Dendritic cell treated with granulocyte-macrophage colony-stimulating factor and Interleukin-4, amounts not matched to agents 40 ng/mL and 50 ng/mL, for 4 days (primary cell): Measurements from ENCODE around the gene DGKE.

Experiments
- H3K27ac Mint-ChIP-seq: one replicate; pipeline ENCODE4 v1.8.0; 2022; ENCODE audit warnings: mild to moderate bottlenecking, mixed read lengths
- H3K27me3 Mint-ChIP-seq: one replicate; pipeline ENCODE4 v1.8.0; 2022; ENCODE audit warnings: mild to moderate bottlenecking, mixed read lengths
- H3K36me3 Mint-ChIP-seq: one replicate; pipeline ENCODE4 v1.8.0; 2022; ENCODE audit warnings: low read depth, mixed read lengths
- H3K4me1 Mint-ChIP-seq: one replicate; pipeline ENCODE4 v1.8.0; 2022; ENCODE audit warnings: low read depth, mixed read lengths
- H3K4me3 Mint-ChIP-seq: one replicate; pipeline ENCODE4 v1.8.0; 2022; ENCODE audit warnings: mild to moderate bottlenecking, moderate library complexity, mixed read lengths
- H3K9me3 Mint-ChIP-seq: one replicate; pipeline ENCODE4 v1.8.0; 2022; ENCODE audit warnings: mixed read lengths
- intact Hi-C: fragments of 100-400 bp; cut with micrococcal nuclease; formaldehyde crosslinking; loops from one replicate; pipeline ENCODE4 v1.15.0; 2022

DGKE gene

DNA sequence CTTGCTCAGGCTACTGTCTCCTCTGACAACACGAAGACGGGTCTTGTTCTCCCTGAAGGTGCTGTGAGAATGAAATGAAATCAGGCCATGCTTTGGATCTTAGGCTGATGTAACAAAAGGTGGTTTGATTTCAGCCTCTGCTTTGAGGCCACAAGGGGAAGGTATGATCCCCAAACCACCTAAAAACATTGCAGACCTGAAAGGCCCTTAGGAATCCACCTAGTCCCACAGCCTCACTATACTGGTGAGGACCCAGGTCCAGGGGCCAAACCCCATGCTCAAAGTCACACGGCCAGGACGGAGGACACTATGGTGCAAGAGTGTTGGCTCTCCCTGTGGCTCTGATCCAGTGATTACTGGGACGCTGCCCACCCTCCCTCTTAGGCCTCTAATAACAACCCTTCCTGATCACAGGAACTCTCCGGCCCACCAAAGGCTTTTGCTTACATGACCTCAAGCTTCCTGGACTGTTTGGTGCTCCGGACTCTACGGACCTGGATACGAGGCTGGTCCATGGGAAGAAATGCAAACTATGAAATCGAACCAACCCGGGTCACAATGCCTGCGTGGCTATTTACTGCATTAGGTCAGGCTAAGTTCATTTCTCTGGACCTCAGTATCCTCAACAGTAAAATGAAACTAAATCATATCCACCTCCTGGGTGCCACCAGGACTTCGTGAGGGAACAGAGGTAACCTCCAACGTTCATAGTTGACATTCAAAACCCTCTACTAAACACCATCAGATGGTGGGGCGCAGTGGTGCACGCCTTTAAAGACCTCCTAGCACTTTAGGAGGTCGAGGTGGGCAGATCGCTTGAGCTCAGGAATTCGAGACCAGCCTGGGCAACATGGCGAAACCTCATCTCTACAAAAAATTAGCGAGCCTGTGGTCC lies 78.4 kb downstream of the DGKE start:
- Mint-ChIP-seq H3K4me3 (peak overlapping the region; percentile 95), H3K27ac (peak overlapping the region; percentile 91), H3K9me3 (peaks cover 1% of the 10 kb centered on the region), H3K4me1 (peaks cover 67% of the 10 kb centered on the region), H3K27me3 (no peaks in the 10 kb centered on the region), H3K36me3 (peaks cover 38% of the 10 kb centered on the region)
- intact Hi-C loops = loop anchor here (5.0 kb wide), 1 partner anchor 80 kb away; the partner anchor contains the start of genes C17orf67 and DGKE

GRCh38 chr17:56913000-56913311 lies 79.0 kb downstream of the DGKE start:
- peaks cover 37% of the 10 kb centered on the region for H3K36me3 Mint-ChIP-seq
- intact Hi-C loops = loop anchor here (5.0 kb wide), 1 partner anchor 81 kb away; the partner anchor contains the start of genes C17orf67 and DGKE
- peak overlapping the region; percentile 91 for H3K27ac Mint-ChIP-seq
- peaks cover 7% of the 10 kb centered on the region for H3K9me3 Mint-ChIP-seq
- H3K4me3 Mint-ChIP-seq = peak overlapping the region; percentile 95
- H3K27me3 Mint-ChIP-seq = no peaks in the 10 kb centered on the region
- peaks cover 61% of the 10 kb centered on the region for H3K4me1 Mint-ChIP-seq

DNA sequence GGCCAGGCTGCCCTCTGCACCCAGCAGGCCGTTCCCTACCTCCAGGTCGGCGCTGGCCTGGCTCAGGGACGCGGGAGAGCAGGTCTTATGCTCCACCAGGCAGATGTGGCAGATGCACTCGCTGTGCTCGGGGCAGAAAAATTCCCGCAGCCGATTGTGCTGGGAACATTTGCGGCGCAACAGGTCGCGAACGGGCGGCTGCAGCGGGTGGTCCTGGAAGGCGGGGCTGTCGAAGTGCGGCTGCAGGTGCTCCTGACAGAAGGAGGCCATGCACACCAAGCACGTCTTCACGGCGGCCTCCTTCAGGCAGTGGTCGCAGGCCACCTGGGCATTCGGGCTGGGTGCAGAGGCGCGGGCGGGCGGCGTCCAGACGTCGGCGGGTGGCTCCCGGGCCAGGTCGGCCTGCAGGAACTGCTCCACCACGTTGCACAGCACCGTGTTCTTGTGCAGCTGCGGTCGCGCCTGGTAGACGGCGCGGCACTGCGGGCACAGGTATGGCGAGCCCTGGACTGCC lies 79.5 kb downstream of the DGKE start:
- Mint-ChIP-seq H3K4me3 (peak overlapping the region; percentile 95), H3K27me3 (no peaks in the 10 kb centered on the region), H3K36me3 (peaks cover 37% of the 10 kb centered on the region), H3K9me3 (peaks cover 10% of the 10 kb centered on the region), H3K4me1 (peaks cover 57% of the 10 kb centered on the region), H3K27ac (peak overlapping the region; percentile 91)
- intact Hi-C loops = loop anchor here (5.0 kb wide), 1 partner anchor 81 kb away; the partner anchor contains the start of genes C17orf67 and DGKE

- intact Hi-C loops = loop anchor here (5.0 kb wide), 1 partner anchor 82 kb away; the partner anchor contains the start of genes C17orf67 and DGKE
- Mint-ChIP-seq H3K36me3 (peaks cover 32% of the 10 kb centered on the region), H3K27ac (peak within 1 kb of the TSS; percentile 91), H3K4me3 (peak within 1 kb of the TSS; percentile 95), H3K4me1 (peaks cover 56% of the 10 kb centered on the region), H3K27me3 (no peaks in the 10 kb centered on the region), H3K9me3 (peaks cover 10% of the 10 kb centered on the region)
Observed at GRCh38 chr17:56913867-56914580, 80.1 kb downstream of the DGKE start, which contains the start of gene TRIM25. TSS of gene TRIM25 (minus strand) at chr17:56914049. CDS start at chr17:56913988, 61 bp downstream.

GRCh38 chr17:56914581-56915273 lies 80.8 kb downstream of the DGKE start:
- peak overlapping the region; percentile 95 for H3K4me3 Mint-ChIP-seq
- peak overlapping the region; percentile 91 for H3K27ac Mint-ChIP-seq
- no peaks in the 10 kb centered on the region for H3K27me3 Mint-ChIP-seq
- intact Hi-C loops = loop anchor here (5.0 kb wide), 1 partner anchor 82 kb away; the partner anchor contains the start of genes C17orf67 and DGKE
- peaks cover 57% of the 10 kb centered on the region for H3K4me1 Mint-ChIP-seq
- peaks cover 31% of the 10 kb centered on the region for H3K36me3 Mint-ChIP-seq
- H3K9me3 Mint-ChIP-seq = peaks cover 10% of the 10 kb centered on the region

DNA sequence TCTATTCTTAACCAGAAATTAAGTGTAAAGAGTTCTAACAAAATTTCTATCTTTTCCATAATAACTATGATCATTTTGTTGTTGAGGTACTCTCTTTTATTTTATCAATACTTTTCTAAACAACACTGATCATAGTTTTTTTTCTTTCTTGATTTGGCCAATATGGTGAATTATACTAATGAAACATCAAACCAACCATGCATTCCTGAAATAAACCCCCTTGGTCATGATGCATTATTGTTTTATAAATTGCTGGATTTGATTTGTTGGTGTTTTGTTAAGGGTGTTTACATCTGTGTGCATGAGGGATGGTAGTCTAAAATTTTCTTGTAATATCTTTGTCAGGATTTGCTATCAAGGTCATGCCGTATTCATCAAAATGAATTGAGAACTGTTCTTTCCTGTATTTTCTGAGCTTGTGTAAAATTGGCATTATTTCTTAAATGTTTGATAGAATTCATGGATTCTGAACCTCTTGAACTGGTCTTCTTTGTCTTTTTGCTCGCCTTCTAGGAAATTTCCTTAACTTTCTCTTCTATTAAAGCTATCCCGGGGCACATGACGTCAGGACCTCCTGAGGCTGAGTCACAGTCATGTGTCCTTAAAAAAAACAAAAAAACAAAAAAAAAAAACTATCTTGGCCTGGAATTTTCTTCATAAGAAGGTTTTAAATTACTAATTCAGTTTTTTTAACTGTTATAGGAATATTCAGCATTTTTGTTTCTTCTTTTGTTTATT lies 83.8 kb downstream of the DGKE start:
- H3K4me1 Mint-ChIP-seq = peaks cover 37% of the 10 kb centered on the region
- H3K9me3 Mint-ChIP-seq = peaks cover 10% of the 10 kb centered on the region
- no peaks in the 10 kb centered on the region for H3K27me3 Mint-ChIP-seq
- no peak overlapping the region for H3K4me3 Mint-ChIP-seq
- no peak overlapping the region for H3K27ac Mint-ChIP-seq
- peaks cover 18% of the 10 kb centered on the region for H3K36me3 Mint-ChIP-seq
- intact Hi-C loops = no loop called here

GRCh38 chr17:56918916-56919315 lies 85.0 kb downstream of the DGKE start:
- Mint-ChIP-seq H3K36me3 (peaks cover 6% of the 10 kb centered on the region), H3K4me1 (peaks cover 37% of the 10 kb centered on the region), H3K27ac (peak overlapping the region; percentile 39), H3K27me3 (no peaks in the 10 kb centered on the region), H3K4me3 (no peak overlapping the region), H3K9me3 (peaks cover 10% of the 10 kb centered on the region)
- intact Hi-C loops = no loop called here
